GM06990 (cell line): ENCODE results near the gene ADAMTSL1.

Source experiments
- DNase-seq: peaks from one replicate; pipeline ENCODE4 v3.0.0-alpha.2; 2011; ENCODE audit not compliant: insufficient read length; ENCODE audit errors: extremely low read depth
- H3K27me3 ChIP-seq: replicated peaks from 2 replicates; pipeline ENCODE4 v1.6.0; 2011; ENCODE audit warnings: low read length; ENCODE audit not compliant: control insufficient read depth, insufficient read depth
- H3K36me3 ChIP-seq: 2 replicates; pipeline ENCODE4 v1.5.1; 2011; ENCODE audit warnings: low read length; ENCODE audit not compliant: control insufficient read depth, insufficient read depth
- H3K4me3 ChIP-seq: replicated peaks from 2 replicates; pipeline ENCODE4 v1.5.1; 2011; ENCODE audit warnings: low read depth, mild to moderate bottlenecking, control low read depth, low read length
- TF ChIP-seq, protein P1 (sequence below): IDR thresholded peaks from 2 replicates; pipeline ENCODE4 v1.5.1; 2011; ENCODE audit warnings: low read length, control low read depth, mild to moderate bottlenecking, inconsistent platforms; ENCODE audit not compliant: insufficient read depth, poor library complexity, severe bottlenecking

Gene ADAMTSL1

DNA sequence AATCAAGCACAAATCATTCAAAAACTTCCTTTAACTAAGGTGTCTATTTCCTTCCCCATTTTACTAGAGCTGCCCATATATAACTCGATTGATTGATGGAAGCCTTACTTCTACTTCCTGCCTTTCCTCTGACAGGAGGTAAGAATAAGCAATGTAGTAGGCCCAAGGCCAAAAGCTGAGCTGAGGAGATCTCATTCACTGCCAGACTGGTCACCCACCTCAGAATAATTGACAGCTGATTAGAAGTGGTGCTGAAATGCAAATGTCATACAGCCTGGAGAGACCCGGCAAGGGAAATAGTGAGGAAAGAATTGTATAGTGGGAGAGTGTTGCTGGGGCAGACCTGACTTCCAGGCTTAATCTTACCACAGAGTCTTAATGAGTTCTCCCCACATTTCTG is 319.2 kb downstream of the ADAMTSL1 start:
- no peaks in the 10 kb centered on the region for H3K27me3 ChIP-seq
- no peak overlapping the region for H3K4me3 ChIP-seq
- no peaks in the 10 kb centered on the region for H3K36me3 ChIP-seq
- TF ChIP-seq, protein P1, sequence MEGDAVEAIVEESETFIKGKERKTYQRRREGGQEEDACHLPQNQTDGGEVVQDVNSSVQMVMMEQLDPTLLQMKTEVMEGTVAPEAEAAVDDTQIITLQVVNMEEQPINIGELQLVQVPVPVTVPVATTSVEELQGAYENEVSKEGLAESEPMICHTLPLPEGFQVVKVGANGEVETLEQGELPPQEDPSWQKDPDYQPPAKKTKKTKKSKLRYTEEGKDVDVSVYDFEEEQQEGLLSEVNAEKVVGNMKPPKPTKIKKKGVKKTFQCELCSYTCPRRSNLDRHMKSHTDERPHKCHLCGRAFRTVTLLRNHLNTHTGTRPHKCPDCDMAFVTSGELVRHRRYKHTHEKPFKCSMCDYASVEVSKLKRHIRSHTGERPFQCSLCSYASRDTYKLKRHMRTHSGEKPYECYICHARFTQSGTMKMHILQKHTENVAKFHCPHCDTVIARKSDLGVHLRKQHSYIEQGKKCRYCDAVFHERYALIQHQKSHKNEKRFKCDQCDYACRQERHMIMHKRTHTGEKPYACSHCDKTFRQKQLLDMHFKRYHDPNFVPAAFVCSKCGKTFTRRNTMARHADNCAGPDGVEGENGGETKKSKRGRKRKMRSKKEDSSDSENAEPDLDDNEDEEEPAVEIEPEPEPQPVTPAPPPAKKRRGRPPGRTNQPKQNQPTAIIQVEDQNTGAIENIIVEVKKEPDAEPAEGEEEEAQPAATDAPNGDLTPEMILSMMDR, result no peak
- no peak for DNase-seq

DNA sequence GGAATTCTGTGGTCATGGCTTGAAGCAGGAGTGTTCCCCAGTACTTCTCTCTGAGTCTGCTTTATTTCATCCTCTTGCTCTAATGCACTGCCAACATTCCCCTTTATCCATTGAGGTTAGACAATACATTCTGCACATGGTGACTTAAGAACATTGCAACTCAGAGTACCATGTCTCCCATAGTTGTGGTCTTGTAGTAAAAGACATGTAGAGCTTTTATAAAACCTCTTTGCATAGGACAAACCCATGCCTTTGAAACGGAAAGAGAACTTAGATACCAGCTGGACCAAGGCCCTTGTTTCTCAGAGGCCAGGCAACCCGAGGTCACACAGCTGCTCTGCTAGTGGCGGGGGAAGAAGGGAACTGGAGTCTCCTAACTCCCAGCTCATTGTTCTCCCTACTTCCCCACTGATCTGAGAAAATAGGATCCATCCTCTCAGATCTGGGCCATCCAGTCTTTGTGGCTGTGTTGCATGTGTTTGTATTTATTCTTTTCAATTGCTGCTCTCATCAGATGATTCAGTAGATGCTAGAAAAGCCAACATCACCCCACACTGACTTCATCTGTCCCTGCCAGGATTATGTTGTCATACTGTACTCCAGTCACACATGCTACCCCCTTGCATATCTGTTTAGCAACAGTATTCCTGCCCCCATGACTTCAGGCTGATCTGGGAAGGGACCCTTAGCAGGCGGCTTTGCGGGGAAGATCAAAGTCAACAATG is 322.2 kb downstream of the ADAMTSL1 start:
- DNase-seq, result no peak
- no peak overlapping the region for H3K4me3 ChIP-seq
- no peaks in the 10 kb centered on the region for H3K36me3 ChIP-seq
- no peaks in the 10 kb centered on the region for H3K27me3 ChIP-seq
- TF ChIP-seq, protein P1, result no peak

DNA sequence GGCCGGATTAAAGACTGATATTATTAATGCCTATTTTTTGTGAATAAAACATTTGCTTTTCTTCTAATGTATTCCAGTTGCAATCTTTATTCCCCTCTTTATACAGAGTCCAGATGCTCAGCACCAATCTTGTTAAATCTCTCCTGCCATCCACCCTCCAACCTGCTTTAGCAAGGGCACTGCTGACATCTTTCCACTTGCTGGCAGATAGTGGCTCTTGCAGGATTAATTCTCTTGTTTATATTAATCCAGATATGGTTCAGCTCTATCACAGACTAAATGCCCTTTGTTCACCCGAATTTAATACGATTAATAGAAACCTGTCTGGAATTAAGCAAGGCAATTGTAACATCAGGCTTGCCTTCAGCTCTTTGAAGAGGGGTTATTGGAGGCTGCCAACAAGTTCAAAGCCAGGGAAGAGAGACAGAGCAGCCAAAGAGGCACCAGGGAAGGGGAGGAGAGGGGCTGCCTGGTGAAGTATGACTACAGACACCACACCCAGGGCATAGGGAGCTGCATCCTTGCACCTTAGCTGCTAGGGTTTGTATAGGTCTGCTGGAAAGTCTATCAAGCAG is 322.8 kb downstream of the ADAMTSL1 start:
- H3K36me3 ChIP-seq, result no peaks in the 10 kb centered on the region
- DNase-seq, result no peak
- H3K4me3 ChIP-seq, result no peak overlapping the region
- no peaks in the 10 kb centered on the region for H3K27me3 ChIP-seq
- TF ChIP-seq, protein P1, result no peak

DNA sequence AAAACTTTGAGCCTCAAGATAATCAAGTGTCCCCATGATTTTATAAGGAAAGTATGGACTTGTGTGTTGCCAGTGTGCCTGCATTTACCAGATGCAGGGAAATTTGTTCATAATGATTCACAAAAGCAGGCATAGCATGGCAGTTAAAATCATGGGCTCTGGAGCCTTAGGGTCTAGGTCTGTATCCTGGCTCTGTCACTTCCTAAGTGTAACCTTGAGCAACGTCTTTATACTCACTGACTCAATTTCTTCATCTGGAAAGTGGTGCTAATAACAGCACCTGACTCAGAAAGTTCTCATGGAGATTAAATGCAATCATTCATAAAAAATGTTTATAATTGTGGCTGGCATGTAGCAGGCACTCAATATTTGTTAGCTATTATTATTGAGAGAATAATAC is 324.2 kb downstream of the ADAMTSL1 start:
- TF ChIP-seq, protein P1, result no peak
- Histone ChIP-seq H3K36me3 (no peaks in the 10 kb centered on the region), H3K4me3 (no peak overlapping the region), H3K27me3 (no peaks in the 10 kb centered on the region)
- DNase-seq, result no peak

DNA sequence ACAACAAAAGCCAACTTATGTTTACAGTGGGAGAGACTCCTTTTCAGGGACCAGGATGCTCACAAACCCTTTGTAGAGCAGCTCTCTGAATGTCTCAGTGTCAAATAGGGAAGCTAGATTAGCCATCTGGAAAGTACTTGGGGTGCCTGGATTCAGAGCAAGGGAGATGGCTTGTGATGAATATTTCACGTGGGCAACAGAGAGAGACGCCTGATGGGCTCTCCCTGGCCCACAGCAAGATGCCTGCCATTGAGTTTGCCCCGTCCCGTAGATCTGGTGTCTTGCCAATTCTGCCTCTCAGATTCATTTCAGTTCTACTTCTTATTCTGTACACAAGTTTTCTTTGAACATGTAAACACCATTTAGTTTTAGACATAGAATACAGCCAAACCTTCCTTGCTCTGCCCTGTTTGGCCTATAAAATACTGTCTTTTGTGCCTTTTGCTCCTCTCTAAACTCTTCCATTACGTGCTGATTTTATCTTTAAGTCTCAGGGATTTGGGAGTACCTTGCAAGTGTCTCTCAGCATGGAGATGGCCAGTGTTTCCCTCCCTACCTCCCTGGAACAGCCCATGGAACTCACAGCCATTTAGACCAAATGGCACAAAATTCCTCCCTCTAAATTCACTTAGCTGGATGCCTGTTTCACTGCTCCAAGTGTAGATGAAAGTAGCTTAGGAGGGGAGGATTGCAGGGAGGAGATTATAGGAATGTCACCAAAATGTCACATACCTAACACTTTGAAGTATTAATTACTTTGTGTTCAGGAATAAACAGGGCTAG is 324.7 kb downstream of the ADAMTSL1 start:
- Histone ChIP-seq H3K36me3 (no peaks in the 10 kb centered on the region), H3K4me3 (no peak overlapping the region), H3K27me3 (no peaks in the 10 kb centered on the region)
- no peak for DNase-seq
- TF ChIP-seq, protein P1, result no peak
